ENCODE data around the gene MCFD2. TPM values are rescaled to one million over a fixed set of nuclear protein-coding genes. Genes with fewer than 3 reads are reported as not detected.

MCFD2 gene
- total RNA-seq, 2 experiments from 2014 or later = 55.7 to 75.2 TPM

GRCh38 chr2:46915811-46916630 is 415 bp upstream of the MCFD2 start:
- Histone ChIP-seq H3K36me3 (ENCODE audit: insufficient read depth, low read length) (peaks cover 26% of the 10 kb centered on the region), H3K27ac (ENCODE audit: low read depth, low read length, poor library complexity, severe bottlenecking) (peak overlapping the region; percentile 52), H2AFZ (ENCODE audit: low read length) (peak overlapping the region; percentile 64), H3K4me2 (ENCODE audit: low read length) (peak overlapping the region; percentile 88), H3K9me2 (ENCODE audit: insufficient read depth, low read length) (no peaks in the 10 kb centered on the region), H3K4me3 (ENCODE audit: low read depth, low read length, poor library complexity, severe bottlenecking) (peak overlapping the region; percentile 84), H4K20me1 (ENCODE audit: insufficient read depth, low read length) (peaks cover 12% of the 10 kb centered on the region; the same call in 1 of the 2 replicates), H3K9me3 (ENCODE audit: low read length) (no peaks in the 10 kb centered on the region), H3K79me2 (ENCODE audit: insufficient read depth, low read depth, low read length) (peaks cover 71% of the 10 kb centered on the region), H3K4me1 (ENCODE audit: insufficient read depth, low read length, poor library complexity, severe bottlenecking) (peaks cover 46% of the 10 kb centered on the region)
- BruUV-seq (replicated peaks) = TSS peak; percentile 88
- intact Hi-C loops (cut with micrococcal nuclease; ENCODE audit: unreplicated experiment) = loop anchor here (1.0 to 5.0 kb wide), 3 partner anchors 69 to 406 kb away; no protein-coding TSS in a partner anchor
- ChIA-PET CTCF (ENCODE audit: unreplicated experiment) (interaction anchor here (0.6 to 1.0 kb wide), 2 partner anchors 23 to 76 kb away, joined by 3 read pairs; no protein-coding TSS in a partner anchor), POLR2A (interaction anchor here (0.9 to 1.2 kb wide), 4 partner anchors 16 to 256 kb away, joined by 3 to 9 read pairs (median 4); no protein-coding TSS in a partner anchor)
- TF ChIP-seq EZH2phosphoT487 (IDR thresholded peaks at IDR 0.05; ENCODE audit: borderline replicate concordance, low read depth, low read length) (no peak), CTCF (conservative IDR thresholded peaks at IDR 0.05; ENCODE audit: low read length) (no peak)
- peak; percentile 81 for DNase-seq (ENCODE audit: low spot score)

- peak overlapping the region; percentile 88 for H3K4me2 ChIP-seq (ENCODE audit: low read length)
- H3K27ac ChIP-seq (ENCODE audit: low read depth, low read length, poor library complexity, severe bottlenecking) = peak overlapping the region; percentile 52
- no peaks in the 10 kb centered on the region for H3K9me2 ChIP-seq (ENCODE audit: insufficient read depth, low read length)
- peaks cover 12% of the 10 kb centered on the region; the same call in 1 of the 2 replicates for H4K20me1 ChIP-seq (ENCODE audit: insufficient read depth, low read length)
- peak overlapping the region; percentile 84 for H3K4me3 ChIP-seq (ENCODE audit: low read depth, low read length, poor library complexity, severe bottlenecking)
- BruUV-seq (replicated peaks) = no TSS peak
- peaks cover 73% of the 10 kb centered on the region for H3K79me2 ChIP-seq (ENCODE audit: insufficient read depth, low read depth, low read length)
- CTCF ChIA-PET (ENCODE audit: unreplicated experiment) = no interaction called here
- peaks cover 46% of the 10 kb centered on the region for H3K4me1 ChIP-seq (ENCODE audit: insufficient read depth, low read length, poor library complexity, severe bottlenecking)
- intact Hi-C loops (cut with micrococcal nuclease; ENCODE audit: unreplicated experiment) = loop anchor here (5.0 kb wide), 2 partner anchors 358 to 408 kb away; no protein-coding TSS in a partner anchor
- DNase-seq (ENCODE audit: low spot score) = no peak
- peaks cover 37% of the 10 kb centered on the region for H3K36me3 ChIP-seq (ENCODE audit: insufficient read depth, low read length)
- H3K9me3 ChIP-seq (ENCODE audit: low read length) = no peaks in the 10 kb centered on the region
- peak overlapping the region; percentile 64; the same call in 1 of the 2 replicates for H2AFZ ChIP-seq (ENCODE audit: low read length)
- no peak for TF ChIP-seq CTCF (conservative IDR thresholded peaks at IDR 0.05; ENCODE audit: low read length)
- TF ChIP-seq EZH2phosphoT487 (IDR thresholded peaks at IDR 0.05; ENCODE audit: borderline replicate concordance, low read depth, low read length) = no peak
- POLR2A ChIA-PET = no interaction called here
These were observed 902 bp downstream of the MCFD2 start for GRCh38 chr2:46914578-46915230.
